Diencephalon (tissue), 1 donor: ENCODE data around the gene MGAT4D. TPM values are rescaled to one million over a fixed set of nuclear protein-coding genes. Genes with fewer than 3 reads are reported as not detected.

Experiments
- total RNA-seq: library from RNA; depleted of rRNA; stranded (reverse); fragments of >200 nt; gene quantifications from one replicate; pipeline ENCODE4 v1.2.3, GENCODE V29; 2014

Gene MGAT4D
- under 0.01 TPM for total RNA-seq

GRCh38 chr4:140497747-140498636 is at the start of gene MGAT4D:
TSS of gene MGAT4D (minus strand) at chr4:140498293. CDS start at chr4:140498222, 71 bp downstream.

DNA sequence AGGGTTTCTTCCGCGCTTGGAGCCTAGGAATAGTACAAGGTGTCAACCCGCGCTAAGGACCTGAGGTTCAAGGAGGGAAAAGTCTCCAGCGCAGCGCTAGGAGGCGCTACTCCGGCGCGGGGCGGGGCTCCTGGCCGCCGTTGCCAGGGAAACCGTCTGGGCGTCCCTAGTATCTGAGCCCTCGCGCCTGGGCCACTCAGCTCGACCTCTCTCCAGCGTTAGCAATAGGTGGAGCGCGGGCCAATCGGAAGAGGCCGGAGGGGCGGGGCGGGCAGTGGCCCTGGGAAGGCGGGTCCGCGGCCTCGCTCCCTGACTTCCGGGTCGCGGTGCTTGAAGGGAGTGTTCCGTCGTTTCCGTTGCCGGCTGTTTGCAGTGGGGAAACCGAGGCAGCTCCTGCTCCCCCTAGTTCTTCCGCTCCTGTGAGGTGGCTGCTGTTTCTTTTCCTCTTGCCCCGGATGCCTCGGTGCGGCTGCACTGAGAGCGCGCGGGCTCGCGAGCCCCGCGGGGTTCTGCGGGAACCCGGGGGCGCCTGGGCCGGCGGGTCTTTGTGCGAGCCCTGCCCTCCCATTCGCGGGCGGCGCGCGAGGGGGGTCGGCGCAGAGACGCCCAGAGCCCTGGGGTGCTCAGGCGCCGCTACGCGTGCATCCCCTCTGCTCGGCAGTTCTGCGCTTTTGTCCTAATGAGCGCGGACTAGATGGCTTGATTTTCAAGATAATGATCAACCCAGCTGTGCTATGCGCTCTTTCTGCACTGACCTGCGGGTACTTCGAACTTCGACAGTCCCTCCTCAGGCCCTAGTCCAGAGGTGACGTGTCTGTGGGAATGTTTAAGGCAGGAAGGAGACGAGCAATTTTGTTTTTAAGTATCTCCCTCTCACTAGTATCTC is 26.0 kb upstream of the MGAT4D start, which contains the start of gene ELMOD2:
Gene ELMOD2 (plus strand): TSS at position 312 of the 886 bp plus-strand sequence. CDS start 1,261 bp downstream, outside the sequence.

GRCh38 chr4:140427106-140427918 is 70.8 kb downstream of the MGAT4D start, which contains the start of gene CLGN:
TSS of gene CLGN (minus strand) at chr4:140427648. CDS start at chr4:140413078, 14,570 bp downstream.

Other genes with a start within 250 kb of the MGAT4D start
- 235 TPM for gene SCOC, start 124.6 kb downstream of the MGAT4D start, total RNA-seq
- gene CLGN, start 70.6 kb downstream of the MGAT4D start, total RNA-seq, result 10.8 TPM
- gene ELMOD2, start 25.9 kb upstream of the MGAT4D start, total RNA-seq, result 58.6 TPM
- 0.23 TPM for gene UCP1, start 70.7 kb upstream of the MGAT4D start, total RNA-seq